ENCODE results near the gene TNFRSF1A.
"Not testable (repeated sequence)": the region's sequence is repeated elsewhere in the genome, so short reads cannot be mapped to it uniquely, and the experiment has no call there.

The TNFRSF1A gene

DNA sequence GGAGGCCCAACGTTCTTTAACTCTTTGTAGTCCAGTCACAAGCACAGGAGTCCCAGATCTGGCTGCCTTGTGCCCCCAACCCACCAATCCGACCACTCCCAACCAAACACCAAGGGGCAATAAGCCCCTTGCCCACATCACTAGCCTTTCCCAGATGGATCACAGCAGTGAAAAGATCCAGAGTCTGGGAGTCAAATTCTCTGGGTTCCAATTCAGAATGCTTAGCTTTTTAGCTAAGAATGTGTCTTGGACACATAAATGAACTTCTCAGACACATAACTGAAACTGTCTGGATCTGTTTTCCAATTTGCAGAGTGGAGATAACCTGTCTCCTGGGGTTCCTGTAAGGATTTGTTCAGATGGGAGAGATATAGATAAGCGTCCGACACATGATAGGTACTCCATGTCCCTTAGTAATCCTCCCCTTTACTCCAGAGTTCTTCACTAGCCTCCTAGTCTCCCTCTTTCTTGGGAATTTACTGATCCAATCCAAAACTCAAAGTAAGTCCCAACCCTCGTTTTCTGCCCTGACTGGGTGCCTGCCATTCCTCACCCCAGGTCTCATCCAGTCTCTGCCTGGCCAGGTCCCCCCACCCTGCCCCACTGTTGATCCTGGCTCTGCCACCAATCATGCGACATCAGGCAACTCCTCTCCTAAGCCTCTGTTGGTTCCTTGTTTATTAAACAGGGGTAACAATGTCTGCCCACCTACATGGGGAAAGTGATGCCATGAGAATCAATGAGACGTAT lies 439 bp upstream of the TNFRSF1A start:
- in situ Hi-C loops (cut with HindIII; ENCODE audit: low pct_ligation_motif_present, low pct_unique_long_range_greater_than_20kb, low sequenced_read_pairs), result no loop called here
- no peak for DNase-seq

DNA sequence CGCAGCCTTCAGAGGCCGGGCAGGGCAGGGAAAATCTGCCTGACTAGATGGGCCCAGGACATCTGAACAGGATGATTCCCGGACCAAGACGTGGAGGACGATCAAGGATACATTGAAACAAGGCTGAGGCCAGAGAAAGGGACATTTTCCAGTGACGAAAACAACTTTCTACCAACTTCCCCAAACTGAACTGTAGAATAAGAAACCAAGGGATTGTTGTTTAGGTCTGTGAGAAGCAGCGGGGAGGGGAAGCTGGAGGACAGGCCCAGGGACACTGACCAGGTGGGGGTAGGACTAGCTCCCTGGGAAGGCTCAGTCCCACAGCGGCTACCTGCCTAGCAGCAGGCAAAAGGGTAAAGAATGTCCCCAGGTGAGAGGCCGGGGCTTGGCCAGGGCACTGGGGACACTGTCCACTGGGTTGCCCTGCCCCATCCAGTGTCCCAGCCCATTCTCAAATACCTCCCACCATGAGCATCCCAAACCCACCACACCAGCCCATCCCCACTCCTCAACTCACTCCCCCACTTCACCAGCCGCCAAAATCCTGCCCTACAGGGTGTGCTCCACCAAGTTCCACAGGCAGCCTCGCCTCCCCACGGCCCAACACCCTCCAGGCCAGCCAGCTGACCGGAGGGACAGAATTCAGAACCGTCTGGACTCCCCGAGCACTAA lies 995 bp downstream of the TNFRSF1A start:
- in situ Hi-C loops (cut with HindIII; ENCODE audit: low pct_ligation_motif_present, low pct_unique_long_range_greater_than_20kb, low sequenced_read_pairs), result no loop called here
- DNase-seq, result no peak

DNA sequence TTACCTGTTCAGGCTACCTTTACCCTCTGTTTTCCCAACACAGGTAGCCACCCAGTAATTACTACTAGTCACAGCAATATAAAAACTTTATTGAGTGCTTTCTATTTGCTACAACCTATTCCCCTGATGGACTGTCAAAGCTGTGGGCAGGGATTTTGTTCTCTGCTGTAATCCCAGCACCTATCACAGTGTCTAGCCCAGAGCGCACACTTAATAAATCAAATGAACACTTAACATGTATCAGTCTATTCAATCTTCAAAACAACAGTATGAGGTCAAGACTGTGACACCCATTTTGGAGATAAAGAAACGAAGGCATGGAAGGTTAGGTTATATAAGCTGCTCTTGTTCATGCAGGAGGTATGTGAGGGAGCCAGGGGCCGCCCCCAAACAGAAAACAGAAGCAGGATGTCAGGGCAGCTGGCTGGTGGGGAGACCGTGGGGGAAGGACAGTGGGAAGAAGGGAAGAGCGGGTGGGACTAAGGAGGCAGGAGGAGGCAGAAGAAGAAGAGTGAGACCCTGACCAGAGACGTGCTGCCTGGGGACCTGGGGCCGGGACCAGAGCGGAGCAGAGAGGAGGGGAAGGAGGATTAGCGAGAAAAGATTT lies 1.7 kb downstream of the TNFRSF1A start:
- DNase-seq, result peak; percentile 41
- in situ Hi-C loops (cut with HindIII; ENCODE audit: low pct_ligation_motif_present, low pct_unique_long_range_greater_than_20kb, low sequenced_read_pairs), result no loop called here

DNA sequence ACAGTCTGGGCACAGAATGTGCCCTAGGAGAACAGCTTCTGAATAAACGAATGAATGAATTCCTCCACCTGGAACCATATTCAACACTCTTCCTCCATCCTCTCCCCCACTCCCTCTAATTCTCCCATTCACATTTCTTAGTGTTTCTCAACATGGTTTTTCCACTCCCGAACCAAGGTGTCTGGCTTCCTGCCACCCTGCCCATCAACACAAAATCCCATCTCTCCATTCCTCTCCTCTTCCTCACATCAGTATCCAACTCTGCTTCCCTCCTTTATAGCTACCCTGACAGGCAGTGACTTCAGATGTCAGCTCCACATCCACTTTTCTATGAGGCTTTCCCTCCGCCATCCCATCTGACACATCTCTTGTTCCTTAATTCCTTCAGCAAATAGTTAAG lies 2.9 kb downstream of the TNFRSF1A start:
- in situ Hi-C loops (cut with HindIII; ENCODE audit: low pct_ligation_motif_present, low pct_unique_long_range_greater_than_20kb, low sequenced_read_pairs), result no loop called here
- DNase-seq, result no peak

DNA sequence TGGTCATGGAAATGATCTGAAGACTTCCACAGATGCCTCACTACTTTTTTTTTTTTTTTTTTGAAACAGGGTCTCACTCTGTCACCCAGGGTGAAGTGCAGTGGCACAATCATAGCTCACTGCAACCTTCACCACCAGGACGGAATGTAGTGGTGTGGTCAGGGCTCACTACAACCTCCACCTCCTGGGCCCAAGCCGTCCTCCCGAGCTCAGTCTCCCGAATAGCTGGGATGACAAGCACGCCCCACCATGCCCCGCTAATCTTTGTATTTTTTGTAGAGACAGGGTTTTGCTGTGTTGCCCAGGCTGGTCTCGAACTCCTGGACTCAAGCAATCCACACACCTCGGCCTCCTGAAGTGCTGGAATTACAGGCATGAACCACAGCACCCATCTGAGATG lies 3.3 kb downstream of the TNFRSF1A start:
- DNase-seq; in situ Hi-C loops (cut with HindIII; ENCODE audit: low pct_ligation_motif_present, low pct_unique_long_range_greater_than_20kb, low sequenced_read_pairs): not testable (repeated sequence)

DNA sequence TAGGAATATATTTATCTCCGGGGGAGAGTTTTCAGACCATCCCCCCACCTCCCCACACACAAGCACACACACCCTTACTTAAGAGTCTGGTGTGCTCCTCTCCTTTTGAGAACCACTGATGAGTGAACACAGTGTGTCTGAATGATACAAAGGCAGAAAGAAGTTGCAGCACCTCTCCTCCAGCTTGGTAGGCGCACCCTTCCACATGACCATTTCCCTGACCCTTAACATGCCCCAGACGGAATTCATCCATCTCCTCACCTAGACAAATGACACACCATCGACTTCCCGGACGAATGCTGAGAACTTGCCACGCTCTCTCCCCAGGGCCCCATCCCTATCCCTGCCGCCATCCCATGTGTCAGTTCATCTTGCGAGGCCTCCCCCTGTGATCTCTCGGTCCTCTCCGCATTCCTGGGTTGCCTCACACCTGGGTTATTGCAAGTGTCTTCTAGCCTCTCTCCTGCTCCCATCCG lies 3.9 kb downstream of the TNFRSF1A start:
- DNase-seq, result no peak
- in situ Hi-C loops (cut with HindIII; ENCODE audit: low pct_ligation_motif_present, low pct_unique_long_range_greater_than_20kb, low sequenced_read_pairs), result no loop called here

DNA sequence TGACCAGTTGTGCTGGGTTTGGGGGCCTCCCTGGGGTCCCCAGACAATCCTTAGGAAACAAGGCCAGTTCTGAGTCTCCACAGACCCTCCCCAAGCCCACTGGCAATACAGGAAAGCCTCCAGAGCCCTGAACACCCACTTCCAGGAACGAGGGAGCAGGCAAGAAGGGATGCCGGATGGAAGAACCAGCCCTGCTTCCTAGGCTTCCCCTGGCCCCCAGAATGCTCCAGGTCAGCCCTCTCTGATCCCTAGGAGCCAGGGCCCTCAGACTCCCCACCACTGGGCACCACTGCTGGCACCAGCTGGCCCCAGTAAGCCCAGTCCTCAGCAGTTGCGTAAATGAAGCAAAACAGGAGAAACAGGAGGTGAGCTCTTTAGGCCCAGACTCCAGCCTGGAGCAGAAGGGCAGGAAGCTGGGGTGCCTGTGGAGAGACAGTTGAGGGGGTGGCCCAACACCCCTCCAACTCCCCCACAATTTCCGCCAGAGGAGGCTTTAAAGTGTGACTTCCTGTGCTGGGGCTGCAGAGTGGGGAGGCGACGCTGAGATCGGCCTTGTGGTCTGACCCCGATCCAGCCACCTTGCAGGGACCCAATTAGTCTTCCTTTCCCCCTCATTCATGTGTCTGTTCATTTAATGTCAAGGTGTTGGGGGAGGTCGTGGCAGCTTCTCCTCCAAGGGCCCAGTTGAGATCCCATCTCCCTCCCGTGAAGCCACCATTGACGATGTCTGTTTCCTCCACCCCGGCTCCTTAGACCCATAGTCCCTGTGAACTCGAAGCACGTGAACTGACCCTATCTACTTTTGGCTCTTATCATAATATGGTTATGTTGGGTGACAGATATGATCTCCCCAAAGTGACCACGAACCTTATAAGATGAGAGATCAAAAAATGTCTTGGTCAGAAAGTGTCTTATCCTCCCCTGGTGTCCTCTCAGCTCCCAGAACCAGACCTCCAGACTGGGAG lies 4.7 kb downstream of the TNFRSF1A start:
- DNase-seq, result no peak

DNA sequence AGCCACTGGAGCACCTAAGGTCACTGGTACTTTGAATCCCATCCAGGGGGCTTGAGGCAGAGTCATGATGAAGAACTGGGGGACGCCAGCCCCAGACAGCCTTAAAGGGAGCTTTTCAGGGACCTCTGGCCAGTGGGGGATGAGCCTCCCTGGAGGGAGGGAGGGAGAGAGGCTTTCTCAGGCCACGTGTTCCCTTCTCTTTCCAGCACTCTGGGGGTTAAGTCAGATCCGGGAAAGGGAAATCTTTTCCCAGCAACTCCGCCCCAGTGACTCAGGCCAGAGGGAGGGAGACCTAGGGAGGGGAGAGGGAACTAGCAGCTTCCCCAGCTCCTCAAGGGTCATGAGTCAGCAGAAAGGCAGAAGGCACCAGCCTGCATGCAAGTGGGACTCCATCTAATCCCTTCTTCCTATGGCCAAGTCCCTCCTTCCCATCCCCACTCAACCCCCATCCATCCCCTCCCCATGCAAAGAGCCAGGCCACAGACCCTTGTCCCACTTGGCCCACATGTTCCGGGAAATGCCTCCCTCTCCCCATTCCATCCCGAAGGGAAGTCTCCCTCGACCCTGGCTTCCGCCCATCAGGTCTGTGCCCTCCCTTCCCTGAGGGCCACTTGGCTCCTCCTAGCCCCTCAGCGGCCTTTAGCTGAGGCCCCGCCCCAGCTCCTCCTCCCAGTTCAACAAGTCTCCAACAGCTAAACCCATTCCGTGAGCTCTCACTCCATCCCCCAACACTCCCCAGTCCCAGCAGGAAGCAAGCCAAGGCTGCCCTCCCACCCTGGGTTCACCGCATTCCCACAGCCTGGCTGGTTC lies 5.6 kb downstream of the TNFRSF1A start:
- DNase-seq, result peak; percentile 100
- in situ Hi-C loops (cut with HindIII; ENCODE audit: low pct_ligation_motif_present, low pct_unique_long_range_greater_than_20kb, low sequenced_read_pairs), result no loop called here

More for the DNA sequence above, 4.7 kb downstream of the TNFRSF1A start:
- in situ Hi-C loops (cut with HindIII; ENCODE audit: low pct_ligation_motif_present, low pct_unique_long_range_greater_than_20kb, low sequenced_read_pairs), result no loop called here

DNA sequence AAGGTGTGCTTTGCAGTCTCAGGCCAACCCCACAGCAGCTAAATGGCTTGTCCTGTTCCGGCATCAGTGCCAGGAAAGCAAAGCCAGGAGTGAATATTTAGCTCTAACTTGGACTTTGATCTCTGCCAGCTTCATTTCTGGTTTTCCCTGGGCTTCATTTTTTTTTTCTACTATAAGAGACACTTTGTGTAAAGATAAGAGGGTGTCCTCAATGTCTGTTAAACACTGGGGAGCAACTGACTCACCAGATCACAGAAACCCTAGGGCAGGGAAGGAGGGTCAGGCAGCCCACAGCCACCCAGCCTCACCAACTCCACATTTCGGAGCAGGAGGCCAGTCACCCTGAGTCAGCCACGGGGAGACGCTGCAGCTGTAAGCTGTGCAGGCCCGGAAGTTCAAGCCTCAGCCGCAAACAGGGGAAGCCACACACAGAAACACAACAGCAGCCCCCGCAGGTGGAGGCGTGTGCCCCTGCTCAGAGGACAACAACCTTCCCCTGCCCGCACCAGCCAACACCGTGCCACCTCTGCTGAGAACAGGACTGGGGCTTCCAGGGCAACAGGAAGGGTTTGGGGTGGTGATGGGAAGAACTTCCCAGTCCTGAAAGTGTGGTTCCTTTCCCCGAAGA lies 6.3 kb downstream of the TNFRSF1A start:
- peak; percentile 92 for DNase-seq
- in situ Hi-C loops (cut with HindIII; ENCODE audit: low pct_ligation_motif_present, low pct_unique_long_range_greater_than_20kb, low sequenced_read_pairs), result no loop called here

DNA sequence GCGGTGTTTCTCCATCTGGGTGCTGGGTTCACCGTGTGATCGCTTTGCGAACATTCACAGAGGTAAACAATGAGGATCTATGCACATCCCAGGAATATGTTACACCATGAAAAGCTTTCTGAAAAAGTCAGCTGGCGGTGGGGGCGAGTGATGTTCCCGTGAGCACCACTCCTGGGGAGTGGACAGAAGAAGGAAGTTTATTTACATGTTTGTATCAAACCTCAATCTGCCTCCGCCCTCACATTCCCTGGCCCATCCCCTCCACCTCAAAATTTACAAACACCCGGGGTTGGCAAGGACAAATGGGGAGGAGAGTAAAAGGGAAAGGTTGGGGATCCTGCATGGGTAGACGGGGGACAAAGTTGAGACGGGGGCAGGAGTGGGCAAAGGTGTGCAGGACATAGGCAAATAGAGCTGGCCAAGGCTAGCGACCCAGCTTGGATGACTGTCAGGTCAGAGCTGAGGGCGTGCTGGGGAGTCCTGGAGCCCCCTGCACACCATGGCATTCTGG lies 6.9 kb downstream of the TNFRSF1A start:
- in situ Hi-C loops (cut with HindIII; ENCODE audit: low pct_ligation_motif_present, low pct_unique_long_range_greater_than_20kb, low sequenced_read_pairs), result no loop called here
- no peak for DNase-seq

DNA sequence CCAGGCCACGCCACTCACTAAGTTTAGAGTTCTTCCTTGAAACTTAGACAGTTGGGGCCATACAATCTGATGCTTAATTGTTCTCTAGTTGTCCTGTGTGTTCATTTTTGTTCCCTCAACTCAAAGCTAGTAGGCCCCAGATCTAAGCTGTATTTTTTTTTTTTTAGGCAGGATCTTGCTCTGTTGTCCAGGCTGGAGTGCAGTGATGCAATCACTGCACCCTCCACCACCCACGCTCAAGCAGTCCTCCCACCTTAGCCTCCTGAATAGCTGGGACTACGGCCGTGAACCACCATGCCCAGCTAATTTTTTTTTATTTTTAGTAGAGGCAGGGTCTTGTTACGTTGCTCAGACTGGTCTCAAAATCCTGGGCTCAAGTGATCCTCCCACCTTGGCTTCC lies 7.5 kb downstream of the TNFRSF1A start:
- no peak for DNase-seq
- in situ Hi-C loops (cut with HindIII; ENCODE audit: low pct_ligation_motif_present, low pct_unique_long_range_greater_than_20kb, low sequenced_read_pairs), result no loop called here

DNA sequence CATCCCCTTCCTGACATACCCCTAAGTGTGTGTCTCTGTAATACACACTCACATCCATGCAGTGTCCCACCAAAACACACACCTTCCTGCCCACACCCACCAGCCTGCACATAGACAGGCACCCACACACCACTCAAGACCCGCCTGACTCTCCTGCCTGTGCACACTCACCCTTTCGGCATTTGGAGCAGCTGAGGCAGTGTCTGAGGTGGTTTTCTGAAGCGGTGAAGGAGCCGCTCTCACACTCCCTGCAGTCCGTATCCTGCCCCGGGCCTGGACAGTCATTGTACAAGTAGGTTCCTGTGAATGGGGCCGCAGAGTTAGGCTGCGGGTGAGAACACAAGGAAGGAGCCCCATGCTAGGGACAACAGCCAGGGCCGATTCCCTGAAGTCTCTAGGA lies 8.3 kb downstream of the TNFRSF1A start:
- peak; percentile 69 for DNase-seq

DNA sequence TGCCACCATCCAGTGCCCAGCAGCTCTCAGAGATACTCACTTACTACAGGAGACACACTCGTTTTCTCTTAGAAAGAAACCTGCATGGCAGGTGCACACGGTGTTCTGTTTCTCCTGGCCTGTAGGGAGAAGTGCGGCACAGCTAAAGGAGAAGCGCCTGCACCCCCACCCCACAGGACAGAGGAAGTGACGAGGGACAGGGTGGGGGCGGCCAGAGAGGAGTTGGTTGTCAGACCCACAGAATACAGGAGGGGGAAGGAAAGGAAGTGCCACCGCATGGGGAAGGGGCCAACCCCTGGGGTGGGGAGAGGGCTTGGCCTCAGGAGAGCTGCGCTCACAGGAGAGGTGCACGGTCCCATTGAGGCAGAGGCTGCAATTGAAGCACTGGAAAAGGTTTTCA lies 8.8 kb downstream of the TNFRSF1A start:
- in situ Hi-C loops (cut with HindIII; ENCODE audit: low pct_ligation_motif_present, low pct_unique_long_range_greater_than_20kb, low sequenced_read_pairs), result no loop called here
- no peak for DNase-seq

More for the DNA sequence above, 8.3 kb downstream of the TNFRSF1A start:
- in situ Hi-C loops (cut with HindIII; ENCODE audit: low pct_ligation_motif_present, low pct_unique_long_range_greater_than_20kb, low sequenced_read_pairs), result no loop called here

DNA sequence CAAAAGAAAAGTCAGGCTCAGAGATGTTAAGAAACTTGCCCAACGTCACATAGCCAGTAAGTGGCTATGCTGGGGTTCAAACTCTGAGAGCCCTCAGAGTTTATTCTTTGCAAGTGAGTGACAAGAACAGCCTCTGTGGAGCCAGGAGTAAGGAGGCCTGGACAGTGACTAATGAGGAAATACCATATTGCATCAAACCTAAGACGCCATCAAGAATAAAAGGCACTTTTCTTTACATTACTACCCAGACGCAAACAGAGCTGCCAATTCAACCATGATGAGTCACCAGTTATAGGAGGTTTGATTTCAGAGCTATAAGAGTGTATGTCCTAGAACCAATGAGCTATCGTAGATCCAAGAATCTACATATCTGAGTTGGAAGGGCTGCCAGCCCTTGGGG lies 9.4 kb downstream of the TNFRSF1A start:
- DNase-seq, result no peak

DNA sequence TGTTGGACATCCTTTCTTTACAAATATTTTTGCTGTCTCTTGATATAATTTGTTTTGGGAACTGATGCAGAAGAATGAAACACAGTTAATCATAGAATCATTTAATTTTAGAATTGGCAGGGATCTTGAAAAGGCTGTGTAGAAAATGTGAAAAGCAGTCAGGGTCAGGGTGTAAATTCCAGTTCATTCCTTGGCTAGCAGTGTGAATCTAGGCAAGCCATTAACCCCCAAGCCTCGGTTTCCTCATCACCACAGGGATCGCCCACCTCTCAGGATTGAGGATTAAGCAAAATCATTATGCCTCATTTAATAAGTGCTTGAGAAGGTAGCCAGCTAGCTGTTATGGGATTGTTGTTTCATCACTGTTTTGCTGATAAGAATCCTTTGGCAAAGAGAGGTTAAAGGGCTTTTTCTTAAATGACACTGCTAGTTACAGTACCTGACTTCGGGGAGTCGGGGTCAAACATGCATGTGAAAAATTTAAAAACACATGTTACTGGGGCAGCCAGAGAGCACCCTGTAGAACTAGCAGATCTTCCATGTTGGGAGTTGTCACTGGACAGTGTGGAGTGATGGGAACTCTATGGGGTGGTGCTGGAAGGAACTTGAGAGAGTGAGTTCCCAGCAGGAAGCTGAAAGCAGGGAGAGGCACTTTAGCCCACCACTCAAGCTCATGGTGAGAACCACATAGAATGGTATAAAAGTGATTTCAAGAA lies 10.7 kb downstream of the TNFRSF1A start:
- in situ Hi-C loops (cut with HindIII; ENCODE audit: low pct_ligation_motif_present, low pct_unique_long_range_greater_than_20kb, low sequenced_read_pairs), result no loop called here
- DNase-seq, result no peak

More for the DNA sequence above, 9.4 kb downstream of the TNFRSF1A start:
- in situ Hi-C loops (cut with HindIII; ENCODE audit: low pct_ligation_motif_present, low pct_unique_long_range_greater_than_20kb, low sequenced_read_pairs), result no loop called here

DNA sequence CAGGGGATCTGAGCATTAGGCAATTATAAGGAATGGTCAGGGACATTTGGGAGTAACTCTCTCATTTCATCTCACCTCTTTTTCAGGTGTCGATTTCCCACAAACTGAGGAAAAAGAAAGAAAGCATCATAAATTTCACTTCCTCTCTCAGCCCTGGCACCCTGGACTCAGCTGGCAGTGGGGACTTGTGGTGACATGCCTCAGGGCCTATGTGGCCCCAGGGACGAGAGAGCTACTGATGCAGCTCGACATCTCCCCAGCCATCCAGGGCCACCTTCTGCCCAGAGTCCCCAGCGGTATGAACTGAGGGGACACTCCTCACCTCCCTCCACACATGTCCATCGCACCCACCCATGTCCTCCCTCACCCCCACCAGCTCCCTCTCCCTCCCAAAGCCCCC lies 11.7 kb downstream of the TNFRSF1A start:
- in situ Hi-C loops (cut with HindIII; ENCODE audit: low pct_ligation_motif_present, low pct_unique_long_range_greater_than_20kb, low sequenced_read_pairs), result no loop called here
- no peak for DNase-seq

DNA sequence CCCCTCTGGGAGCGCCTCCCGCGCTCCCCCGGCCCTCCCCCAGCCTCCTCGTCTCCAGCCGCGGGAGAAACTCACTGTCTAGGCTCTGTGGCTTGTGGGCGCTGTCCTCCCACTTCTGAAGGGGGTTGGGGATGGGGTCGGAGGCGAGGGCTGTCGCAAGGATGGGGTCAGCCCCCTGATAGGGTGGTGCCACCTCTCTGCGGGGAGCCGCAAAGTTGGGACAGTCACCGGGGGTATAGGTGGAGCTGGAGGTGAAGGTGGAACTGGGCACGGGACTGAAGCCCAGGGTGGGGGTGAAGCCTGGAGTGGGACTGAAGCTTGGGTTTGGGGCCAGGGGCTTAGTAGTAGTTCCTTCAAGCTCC lies 12.2 kb downstream of the TNFRSF1A start:
- DNase-seq, result no peak
- in situ Hi-C loops (cut with HindIII; ENCODE audit: low pct_ligation_motif_present, low pct_unique_long_range_greater_than_20kb, low sequenced_read_pairs), result no loop called here
